Skeletal muscle tissue (tissue), 4 donors: ENCODE measurements around the gene PTPRQ. TPM values are rescaled to one million over a fixed set of nuclear protein-coding genes. Genes with fewer than 3 reads are reported as not detected.

Source experiments
- H3K27ac ChIP-seq: one replicate; pipeline ENCODE4 v1.7.0; 2013; ENCODE audit warnings: mild to moderate bottlenecking, low read depth, low read length, inconsistent platforms
- H3K27me3 ChIP-seq, 3 donors: one replicate each; pipeline ENCODE4 v1.7.0; 2013; ENCODE audit warnings: low read length in 3 of 3; ENCODE audit not compliant: control insufficient read depth in 3 of 3, insufficient read depth in 3 of 3
- H3K36me3 ChIP-seq, 3 donors: one replicate each; pipeline ENCODE4 v1.7.0; 2013; ENCODE audit warnings: low read length in 3 of 3; ENCODE audit not compliant: control insufficient read depth in 3 of 3, insufficient read depth in 3 of 3
- H3K4me1 ChIP-seq, 3 donors: one replicate each; pipeline ENCODE4 v1.7.0; 2013; ENCODE audit warnings: low read length in 3 of 3, mild to moderate bottlenecking in 3 of 3; ENCODE audit not compliant: control insufficient read depth in 3 of 3, insufficient read depth in 3 of 3
- H3K4me3 ChIP-seq, 3 donors: one replicate each; pipeline ENCODE4 v1.7.0; 2013; ENCODE audit warnings: low read length in 3 of 3
- H3K9ac ChIP-seq, 3 donors: one replicate each; pipeline ENCODE4 v1.7.0; 2013; ENCODE audit warnings: low read length in 3 of 3, mild to moderate bottlenecking in 3 of 3, moderate library complexity in 2 of 3, low read depth in 1 of 3
- H3K9me3 ChIP-seq, 3 donors: one replicate each; pipeline ENCODE4 v1.7.0; 2013; ENCODE audit warnings: low read length in 3 of 3; ENCODE audit not compliant: control insufficient read depth in 3 of 3
- total RNA-seq: library from RNA; depleted of rRNA; stranded (reverse); fragments of >200 nt; gene quantifications from one replicate; pipeline ENCODE4 v1.2.3, GENCODE V29; 2014
- donor health status: Osteomylitis.

The PTPRQ gene
- total RNA-seq, 1 donor from 2014 or later = 3.7 TPM

DNA sequence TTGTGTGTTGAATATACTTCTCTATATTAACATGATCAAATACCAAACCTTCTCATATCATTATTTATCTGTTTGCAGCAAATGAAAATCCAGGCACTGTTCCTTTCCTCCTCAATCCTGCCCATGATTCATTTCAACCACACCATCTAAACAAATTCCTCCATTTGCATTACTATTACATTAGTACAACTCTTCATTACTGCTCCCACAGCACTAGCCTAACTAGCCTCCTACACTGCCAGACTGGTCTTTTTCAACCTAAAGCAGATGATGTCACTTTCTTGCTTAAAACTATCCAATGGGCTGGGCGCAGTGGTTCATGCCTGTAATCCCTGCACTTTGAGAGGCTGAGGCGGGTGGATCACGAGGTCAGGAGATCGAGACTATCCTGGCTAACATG is 146.1 kb downstream of the PTPRQ start:
- Histone ChIP-seq H3K4me3 (no peak overlapping the region), H3K4me1 (no peaks in the 10 kb centered on the region), H3K9me3 (no peaks in the 10 kb centered on the region), H3K27ac (no peak overlapping the region), H3K36me3 (no peaks in the 10 kb centered on the region), H3K27me3 (no peaks in the 10 kb centered on the region), H3K9ac (no peak overlapping the region)

DNA sequence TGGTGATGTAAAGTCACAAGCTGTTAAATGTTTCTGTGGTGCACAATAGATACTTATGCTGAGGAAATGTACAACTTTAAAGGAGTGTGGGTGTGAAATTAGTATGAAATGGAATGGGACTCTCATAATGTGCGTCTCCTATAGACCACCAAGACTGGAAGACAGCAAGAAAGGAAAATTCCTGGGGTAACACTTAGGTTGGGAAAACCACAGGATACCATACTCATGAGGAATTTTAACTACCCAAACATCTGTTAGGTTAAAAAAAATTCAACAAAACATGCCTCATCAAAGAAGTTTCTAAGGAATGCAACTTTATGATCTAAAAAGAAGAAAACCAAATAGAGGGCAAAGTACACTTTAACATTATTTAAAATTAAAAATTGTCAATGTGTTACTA is 149.7 kb downstream of the PTPRQ start:
- H3K27me3 ChIP-seq = no peaks in the 10 kb centered on the region
- H3K36me3 ChIP-seq = no peaks in the 10 kb centered on the region
- no peak overlapping the region for H3K27ac ChIP-seq
- H3K9ac ChIP-seq = no peak overlapping the region
- H3K4me3 ChIP-seq = no peak overlapping the region
- H3K9me3 ChIP-seq = no peaks in the 10 kb centered on the region
- H3K4me1 ChIP-seq = no peaks in the 10 kb centered on the region

DNA sequence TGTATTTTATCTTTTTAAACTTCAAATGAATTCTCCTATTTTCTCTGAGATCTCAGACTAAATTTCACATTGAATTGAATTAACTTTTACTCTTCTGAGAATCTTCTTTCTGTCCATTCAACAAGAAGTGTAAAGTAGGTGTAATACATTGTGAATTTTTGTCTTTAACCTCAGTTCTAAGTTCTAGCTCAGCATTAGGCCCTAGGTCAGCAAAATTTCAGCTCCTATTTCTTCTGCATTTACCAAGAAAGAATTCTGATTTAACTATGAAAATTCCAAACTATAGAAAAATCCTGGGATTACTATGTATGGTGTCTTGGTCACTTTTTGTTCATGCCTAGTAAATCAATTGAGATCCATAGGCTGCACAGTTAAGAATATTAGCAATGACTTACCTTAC is 152.5 kb downstream of the PTPRQ start:
- H3K27ac ChIP-seq = no peak overlapping the region
- H3K4me1 ChIP-seq = no peaks in the 10 kb centered on the region
- H3K9me3 ChIP-seq = no peaks in the 10 kb centered on the region
- no peak overlapping the region for H3K4me3 ChIP-seq
- no peak overlapping the region for H3K9ac ChIP-seq
- H3K36me3 ChIP-seq = no peaks in the 10 kb centered on the region
- no peaks in the 10 kb centered on the region for H3K27me3 ChIP-seq

DNA sequence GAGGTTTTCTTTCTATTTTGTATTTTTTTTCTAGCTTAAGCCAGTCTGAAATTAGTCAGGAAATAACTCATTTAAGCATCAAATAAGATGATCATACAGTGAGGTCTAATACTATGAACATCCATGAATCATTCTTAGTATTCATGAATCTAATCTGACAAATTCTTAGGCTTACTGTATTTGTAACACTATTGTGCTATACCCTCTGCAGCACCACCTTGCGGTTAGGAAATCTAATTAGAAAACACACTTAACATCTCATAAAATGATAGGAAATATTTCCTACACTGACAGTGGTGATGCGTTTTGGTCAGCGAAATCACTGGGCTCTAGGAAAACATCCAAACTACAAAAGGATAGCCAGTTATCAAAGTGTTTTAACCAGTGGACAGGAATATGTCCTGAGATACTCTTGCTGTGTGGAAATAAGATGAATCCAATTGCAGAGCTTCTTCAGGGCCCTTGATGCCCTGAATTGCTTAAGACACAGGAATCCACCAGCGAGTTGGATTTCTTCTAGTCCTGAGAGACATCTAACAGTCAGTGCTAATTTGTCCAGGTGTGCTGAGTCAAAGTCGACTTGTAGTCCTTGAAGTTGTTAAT is 154.1 kb downstream of the PTPRQ start:
- no peak overlapping the region for H3K4me3 ChIP-seq
- H3K4me1 ChIP-seq = no peaks in the 10 kb centered on the region
- H3K9ac ChIP-seq = no peak overlapping the region
- no peaks in the 10 kb centered on the region for H3K9me3 ChIP-seq
- H3K36me3 ChIP-seq = no peaks in the 10 kb centered on the region
- no peak overlapping the region for H3K27ac ChIP-seq
- no peaks in the 10 kb centered on the region for H3K27me3 ChIP-seq

DNA sequence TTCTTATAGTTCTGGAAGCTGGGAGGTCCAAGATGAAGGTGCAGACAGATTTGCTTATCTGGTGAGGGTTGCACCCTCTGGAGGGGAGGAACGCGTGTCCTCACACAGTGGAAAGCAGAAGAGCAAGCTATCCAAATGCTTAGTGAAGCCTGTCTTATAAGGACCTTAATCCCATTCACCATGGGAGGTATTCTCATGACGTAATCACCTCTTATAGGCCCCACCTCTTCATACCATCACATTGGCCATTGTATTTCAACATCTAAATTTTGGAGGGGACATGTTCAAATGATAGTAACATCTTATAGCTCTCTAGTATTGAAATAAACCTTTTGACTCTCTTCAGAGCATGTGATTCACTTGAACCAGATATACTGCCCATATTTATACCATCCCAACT is 158.4 kb downstream of the PTPRQ start:
- H3K4me1 ChIP-seq = no peaks in the 10 kb centered on the region
- H3K9ac ChIP-seq = no peak overlapping the region
- no peaks in the 10 kb centered on the region for H3K36me3 ChIP-seq
- H3K9me3 ChIP-seq = no peaks in the 10 kb centered on the region
- H3K27me3 ChIP-seq = no peaks in the 10 kb centered on the region
- H3K27ac ChIP-seq = no peak overlapping the region
- H3K4me3 ChIP-seq = no peak overlapping the region

DNA sequence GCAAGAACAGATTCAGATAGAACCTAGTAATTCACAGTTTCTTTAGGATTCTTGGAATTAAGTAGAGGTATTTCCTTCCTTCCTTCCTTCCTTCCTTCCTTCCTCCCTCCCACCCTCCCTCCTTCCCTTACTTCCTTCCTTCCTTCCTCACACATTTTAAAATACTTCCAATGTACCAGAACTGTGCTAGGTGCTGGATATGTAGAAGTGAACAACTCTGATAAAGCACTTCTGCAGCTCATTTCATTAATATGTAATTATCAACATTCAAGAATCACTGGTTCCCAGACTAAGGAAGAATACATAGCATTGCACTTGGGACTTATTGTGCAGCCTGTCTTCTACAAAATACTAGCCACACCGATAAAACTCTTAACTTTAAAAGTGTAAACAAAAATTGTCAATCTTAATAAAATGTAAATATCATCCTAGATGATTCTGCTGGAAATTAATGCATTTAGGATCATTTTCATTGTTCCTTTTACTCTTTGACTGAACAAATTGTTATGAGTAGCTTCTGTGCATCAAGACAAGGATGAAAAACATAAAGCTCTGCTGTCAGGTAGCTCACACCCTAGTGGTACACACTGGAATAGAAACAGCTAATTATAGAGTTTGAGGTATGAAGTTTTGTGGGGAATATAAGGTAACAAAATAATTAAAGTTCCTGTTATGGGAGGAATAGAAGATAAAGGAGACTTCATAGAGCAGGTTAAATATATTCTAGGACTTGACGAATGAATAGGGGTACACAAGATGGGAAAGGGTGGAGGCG is 163.5 kb downstream of the PTPRQ start:
- H3K36me3 ChIP-seq = no peaks in the 10 kb centered on the region
- H3K9me3 ChIP-seq = no peaks in the 10 kb centered on the region
- no peak overlapping the region for H3K9ac ChIP-seq
- H3K4me1 ChIP-seq = no peaks in the 10 kb centered on the region
- no peak overlapping the region for H3K4me3 ChIP-seq
- no peak overlapping the region for H3K27ac ChIP-seq
- no peaks in the 10 kb centered on the region for H3K27me3 ChIP-seq

DNA sequence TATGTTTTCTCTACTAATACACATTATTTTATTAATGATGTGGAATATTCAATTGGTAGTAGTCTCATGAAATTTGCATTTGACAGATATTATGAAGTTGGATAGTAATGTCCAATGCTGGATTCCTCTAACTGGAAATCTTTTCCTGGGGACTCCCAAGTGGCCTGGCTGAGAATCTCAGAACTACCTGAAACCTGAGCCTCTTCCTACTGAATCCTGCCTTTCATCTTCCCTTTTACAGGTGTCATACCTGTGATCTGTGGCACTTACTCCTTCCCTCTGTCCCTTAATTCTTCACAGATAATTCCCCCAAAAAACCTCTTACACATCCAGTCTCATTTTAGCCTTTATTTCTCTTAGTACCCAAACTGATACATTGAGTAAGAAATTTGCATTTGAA is 173.7 kb downstream of the PTPRQ start:
- H3K27me3 ChIP-seq = no peaks in the 10 kb centered on the region
- no peak overlapping the region for H3K27ac ChIP-seq
- no peaks in the 10 kb centered on the region for H3K9me3 ChIP-seq
- H3K4me1 ChIP-seq = no peaks in the 10 kb centered on the region
- H3K4me3 ChIP-seq = no peak overlapping the region
- no peak overlapping the region for H3K9ac ChIP-seq
- H3K36me3 ChIP-seq = no peaks in the 10 kb centered on the region

DNA sequence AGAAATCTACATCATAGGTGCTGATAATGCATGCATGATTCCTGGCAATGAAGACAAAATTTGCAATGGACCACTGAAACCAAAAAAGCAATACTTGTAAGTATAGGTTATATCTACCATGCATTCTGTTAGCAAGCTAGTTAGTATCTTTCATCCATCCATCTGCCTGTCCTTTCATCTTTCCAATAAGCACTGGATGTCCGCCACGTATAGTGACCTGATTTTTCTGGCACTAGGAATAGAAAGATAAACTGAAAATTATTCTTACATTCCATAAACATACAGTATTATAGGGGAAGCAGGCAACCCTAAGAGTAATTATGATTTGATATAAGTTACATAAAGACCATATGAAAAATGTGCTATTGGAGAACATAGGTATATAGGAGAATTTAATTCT is 176.2 kb downstream of the PTPRQ start:
- no peak overlapping the region for H3K9ac ChIP-seq
- no peaks in the 10 kb centered on the region for H3K27me3 ChIP-seq
- no peaks in the 10 kb centered on the region for H3K9me3 ChIP-seq
- H3K36me3 ChIP-seq = no peaks in the 10 kb centered on the region
- no peaks in the 10 kb centered on the region for H3K4me1 ChIP-seq
- H3K4me3 ChIP-seq = no peak overlapping the region
- H3K27ac ChIP-seq = no peak overlapping the region

DNA sequence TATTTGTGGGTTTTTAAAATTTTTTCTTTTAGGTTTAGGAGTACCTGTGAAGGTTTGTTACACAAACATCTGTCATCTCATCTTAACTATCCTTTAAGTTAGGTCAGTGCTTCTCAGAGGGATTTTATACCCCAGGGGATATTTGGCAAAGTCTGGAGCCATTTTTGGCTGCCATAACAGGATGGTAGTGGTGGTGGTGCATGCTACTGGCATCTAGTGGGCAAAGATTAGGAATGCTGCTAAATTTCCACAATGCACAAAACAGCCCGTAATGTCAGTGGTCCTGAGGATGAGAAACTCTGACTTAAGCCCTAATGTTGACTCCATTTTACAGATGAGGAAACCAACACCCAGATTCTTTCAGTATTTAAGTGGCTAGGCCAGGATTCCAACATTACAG is 178.2 kb downstream of the PTPRQ start:
- Histone ChIP-seq H3K9ac (no peak overlapping the region), H3K27me3 (no peaks in the 10 kb centered on the region), H3K4me3 (no peak overlapping the region)

DNA sequence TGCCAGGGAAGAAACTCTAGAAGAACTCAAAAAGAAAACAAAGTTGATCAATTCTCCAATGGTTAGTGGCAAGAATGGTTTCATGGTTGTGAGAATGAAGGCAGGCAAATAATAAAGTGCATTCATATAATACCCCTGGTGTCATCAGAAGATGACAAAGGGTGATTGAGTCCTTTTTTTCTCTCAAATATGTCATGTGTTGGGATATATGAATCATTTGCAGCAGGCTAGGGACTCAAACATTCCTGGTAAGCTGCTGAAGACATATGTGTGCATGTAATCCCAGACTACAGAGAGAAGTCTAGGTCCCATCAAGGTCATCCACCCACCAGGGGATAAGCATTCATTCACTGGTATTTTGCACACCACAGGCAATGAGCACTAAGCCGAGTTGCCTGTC is 181.0 kb downstream of the PTPRQ start:
- H3K27ac ChIP-seq = no peak overlapping the region
- H3K4me3 ChIP-seq = no peak overlapping the region
- no peaks in the 10 kb centered on the region for H3K36me3 ChIP-seq
- no peaks in the 10 kb centered on the region for H3K27me3 ChIP-seq
- no peaks in the 10 kb centered on the region for H3K9me3 ChIP-seq
- H3K9ac ChIP-seq = no peak overlapping the region
- H3K4me1 ChIP-seq = peaks cover 0 to 8% (median 2%) of the 10 kb centered on the region in 3 donors

More for the DNA sequence above, 178.2 kb downstream of the PTPRQ start:
- Histone ChIP-seq H3K4me1 (peaks cover 0 to 8% (median 0%) of the 10 kb centered on the region in 3 donors), H3K36me3 (no peaks in the 10 kb centered on the region), H3K9me3 (no peaks in the 10 kb centered on the region), H3K27ac (no peak overlapping the region)
